H1 (cell line): ENCODE measurements around the gene CHI3L1. TPM values are rescaled to one million over a fixed set of nuclear protein-coding genes. Genes with fewer than 3 reads are reported as not detected.
A peak's percentile ranks its signal among the peaks of the same experiment; 100 is the strongest.

Experiments used
- CTCF ChIA-PET: fragments of 300-600 bp; sonication (Branson Sonifier 250); formaldehyde crosslinking; loops from one replicate; lab custom pipeline; 2021; ENCODE audit not compliant: partially characterized antibody; lab: Charles Lee
- POLR2A ChIA-PET: fragments of 300-600 bp; sonication (Branson Sonifier 250); formaldehyde crosslinking; loops from one replicate; lab custom pipeline; 2021; ENCODE audit warnings: inconsistent platforms; ENCODE audit not compliant: partially characterized antibody; lab: Charles Lee
- DNase-seq, 2 experiments: peaks; one replicate each; pipeline versions ENCODE4 v3.0.0 to v3.0.0-alpha.2; 2010 to 2022; ENCODE audit warnings: low spot score in 2 of 2, low read depth in 1 of 2, mixed read lengths in 1 of 2
- FAIRE-seq: peaks from 2 replicates; lab custom pipeline; 2011; peaks lifted over from hg19 to GRCh38; lab: Jason Lieb, UNC
- H2AFZ ChIP-seq: 2 replicates; pipeline ENCODE4 v1.8.1; 2012; ENCODE audit warnings: low read length, inconsistent platforms
- H2AK5ac ChIP-seq: 2 replicates; pipeline ENCODE4 v1.6.1; 2013; ENCODE audit warnings: low read depth, low read length
- H2BK120ac ChIP-seq: replicated peaks from 2 replicates; pipeline ENCODE3; 2013; ENCODE audit warnings: low read depth, low read length, inconsistent platforms
- H2BK12ac ChIP-seq: 2 replicates; pipeline ENCODE4 v1.6.1; 2013; ENCODE audit warnings: low read depth, low read length
- H2BK15ac ChIP-seq: 2 replicates; pipeline ENCODE4 v1.6.1; 2013; ENCODE audit warnings: low read length
- H2BK20ac ChIP-seq: 2 replicates; pipeline ENCODE4 v1.6.1; 2013; ENCODE audit warnings: low read length
- H2BK5ac ChIP-seq: 2 replicates; pipeline ENCODE4 v1.6.1; 2013; ENCODE audit warnings: low read depth, low read length
- H3K14ac ChIP-seq: 2 replicates; pipeline ENCODE4 v1.6.1; 2013; ENCODE audit warnings: inconsistent platforms; ENCODE audit not compliant: insufficient read length
- H3K18ac ChIP-seq: 2 replicates; pipeline ENCODE4 v1.6.1; 2013; ENCODE audit warnings: low read length; ENCODE audit errors: extremely low read depth
- H3K23ac ChIP-seq: 2 replicates; pipeline ENCODE4 v1.6.1; 2013; ENCODE audit warnings: inconsistent platforms; ENCODE audit not compliant: insufficient read length
- H3K23me2 ChIP-seq: 2 replicates; pipeline ENCODE4 v1.6.1; 2013; ENCODE audit warnings: low read depth, low read length
- H3K27ac ChIP-seq: 2 replicates; pipeline ENCODE4 v1.6.1; 2011; ENCODE audit warnings: low read depth, low read length, inconsistent platforms
- H3K27me3 ChIP-seq, 4 experiments: replicated peaks in 1 of 4; 1 replicate in 1 of 4; 2 replicates in 3 of 4; pipeline versions ENCODE4 v1.6.1 to v1.8.1; 2011 to 2013; ENCODE audit warnings: low read length in 3 of 4, mild to moderate bottlenecking in 3 of 4, inconsistent platforms in 2 of 4, mixed read lengths in 2 of 4, moderate library complexity in 1 of 4; ENCODE audit not compliant: control insufficient read depth in 3 of 4, insufficient read depth in 3 of 4; ENCODE audit errors: extremely low read depth in 1 of 4
- H3K36me3 ChIP-seq, 4 experiments: 2 replicates each; pipeline versions ENCODE4 v1.6.1 to v1.8.1; 2011 to 2013; ENCODE audit warnings: mild to moderate bottlenecking in 4 of 4, low read length in 3 of 4, moderate library complexity in 2 of 4, control low read depth in 1 of 4, inconsistent platforms in 1 of 4; ENCODE audit not compliant: insufficient read depth in 4 of 4, control insufficient read depth in 2 of 4
- H3K4ac ChIP-seq: replicated peaks from 2 replicates; pipeline ENCODE3; 2013; ENCODE audit warnings: low read length, low read depth, mixed read lengths, inconsistent platforms; ENCODE audit not compliant: insufficient read length
- H3K4me1 ChIP-seq, 4 experiments: replicated peaks in 1 of 4; 1 replicate in 1 of 4; 2 replicates in 3 of 4; pipeline versions ENCODE4 v1.6.1 to v1.8.1; 2011 to 2013; ENCODE audit warnings: low read length in 3 of 4, inconsistent platforms in 2 of 4, mixed read lengths in 1 of 4; ENCODE audit not compliant: insufficient read depth in 4 of 4, control insufficient read depth in 3 of 4
- H3K4me2 ChIP-seq, 2 experiments: 2 replicates each; pipeline versions ENCODE4 v1.6.1 to v1.8.1; 2011 to 2013; ENCODE audit warnings: low read depth in 2 of 2, low read length in 2 of 2, control low read depth in 1 of 2, inconsistent platforms in 1 of 2, mild to moderate bottlenecking in 1 of 2; ENCODE audit not compliant: insufficient read depth in 1 of 2
- H3K4me3 ChIP-seq, 4 experiments: fragments of 200-600, 300-600 bp in 1 of 4; sonication (generic), shearing (Covaris generic), sonication (Bioruptor Twin) in 1 of 4; 2 replicates each; pipeline versions ENCODE4 v1.5.1 to v1.8.1; 2011 to 2016; ENCODE audit warnings: low read length in 4 of 4, low read depth in 3 of 4, control low read depth in 2 of 4, inconsistent platforms in 2 of 4, mild to moderate bottlenecking in 2 of 4, mixed read lengths in 1 of 4, moderate library complexity in 1 of 4; ENCODE audit not compliant: insufficient read depth in 2 of 4; ENCODE audit errors: extremely low read depth in 1 of 4
- H3K56ac ChIP-seq: replicated peaks from 2 replicates; pipeline ENCODE3; 2013; ENCODE audit warnings: low read depth, mild to moderate bottlenecking, mixed read lengths, low read length, inconsistent platforms; ENCODE audit not compliant: insufficient read length
- H3K79me1 ChIP-seq: 2 replicates; pipeline ENCODE4 v1.6.1; 2013; ENCODE audit warnings: low read depth, low read length, control low read depth
- H3K79me2 ChIP-seq, 2 experiments: 2 replicates each; pipeline versions ENCODE4 v1.6.1 to v1.8.1; 2012 to 2013; ENCODE audit warnings: low read length in 2 of 2, mild to moderate bottlenecking in 2 of 2, inconsistent platforms in 1 of 2; ENCODE audit not compliant: insufficient read depth in 2 of 2, control insufficient read depth in 1 of 2
- H3K9ac ChIP-seq, 4 experiments: replicated peaks in 1 of 4; 1 replicate in 1 of 4; 2 replicates in 3 of 4; pipeline versions ENCODE4 v1.6.1 to v1.8.1; 2011 to 2013; ENCODE audit warnings: low read depth in 3 of 4, low read length in 3 of 4, control low read depth in 2 of 4, mild to moderate bottlenecking in 2 of 4, moderate library complexity in 2 of 4, inconsistent platforms in 1 of 4; ENCODE audit errors: extremely low read depth in 1 of 4
- H3K9me3 ChIP-seq, 2 experiments: 2 replicates each; pipeline versions ENCODE4 v1.6.1 to v1.8.1; 2012 to 2013; ENCODE audit warnings: mild to moderate bottlenecking in 2 of 2, moderate library complexity in 2 of 2, control low read depth in 1 of 2, inconsistent platforms in 1 of 2, low read depth in 1 of 2, low read length in 1 of 2, mixed read lengths in 1 of 2; ENCODE audit not compliant: insufficient read depth in 2 of 2
- H4K20me1 ChIP-seq, 2 experiments: replicated peaks in 1 of 2; 2 replicates each; pipeline versions ENCODE3 to v1.8.1; 2011 to 2013; ENCODE audit warnings: inconsistent platforms in 2 of 2, low read length in 2 of 2, mild to moderate bottlenecking in 1 of 2; ENCODE audit not compliant: insufficient read depth in 2 of 2, control insufficient read depth in 1 of 2
- H4K5ac ChIP-seq: 2 replicates; pipeline ENCODE4 v1.6.1; 2013; ENCODE audit warnings: low read length, low read depth, mixed read lengths, inconsistent platforms; ENCODE audit not compliant: insufficient read length
- H4K8ac ChIP-seq: 2 replicates; pipeline ENCODE4 v1.8.0; 2013; ENCODE audit warnings: mild to moderate bottlenecking, moderate library complexity, low read length, inconsistent platforms; ENCODE audit not compliant: insufficient read depth; ENCODE audit errors: extremely low read depth
- H4K91ac ChIP-seq: replicated peaks from 2 replicates; pipeline ENCODE3; 2013; ENCODE audit warnings: low read length, mixed read lengths, inconsistent platforms; ENCODE audit not compliant: insufficient read length
- ATF3 ChIP-seq: IDR thresholded peaks from 2 replicates; pipeline ENCODE4 v1.6.1; 2011; ENCODE audit warnings: low read depth, mild to moderate bottlenecking, low read length; ENCODE audit not compliant: insufficient read depth
- CEBPB ChIP-seq: IDR thresholded peaks from 2 replicates; pipeline ENCODE4 v1.6.1; 2012; ENCODE audit warnings: low read depth, low read length
- E2F6 ChIP-seq: IDR thresholded peaks from 2 replicates; pipeline ENCODE4 v1.6.1; 2012; ENCODE audit warnings: inconsistent platforms
- FOSL1 ChIP-seq: IDR thresholded peaks from 2 replicates; pipeline ENCODE4 v1.6.1; 2011; ENCODE audit warnings: mild to moderate bottlenecking, low read depth, low read length, moderate library complexity; ENCODE audit not compliant: insufficient read depth
- KDM1A ChIP-seq: fragments of 200-600, 300-600 bp; sonication (generic); IDR thresholded peaks from 2 replicates; pipeline ENCODE4 v1.7.1; 2016; ENCODE audit warnings: mild to moderate bottlenecking, low read length, borderline replicate concordance
- NRF1 ChIP-seq: IDR thresholded peaks from 2 replicates; pipeline ENCODE4 v1.6.1; 2011; ENCODE audit warnings: mild to moderate bottlenecking, low read depth, low read length, improper control_type of control experiment
- POLR2AphosphoS5 ChIP-seq: IDR thresholded peaks from 2 replicates; pipeline ENCODE4 v1.6.1; 2011; ENCODE audit warnings: low read depth, low read length
- SRF ChIP-seq: IDR thresholded peaks from 2 replicates; pipeline ENCODE4 v1.6.1; 2011; ENCODE audit warnings: mild to moderate bottlenecking, low read depth, low read length, moderate library complexity
- TCF12 ChIP-seq: IDR thresholded peaks from 2 replicates; pipeline ENCODE4 v1.6.1; 2011; ENCODE audit warnings: low read depth, mild to moderate bottlenecking, low read length
- ZNF274 ChIP-seq: IDR thresholded peaks from 2 replicates; pipeline ENCODE4 v1.7.0; 2012; ENCODE audit warnings: low read length, borderline replicate concordance; ENCODE audit errors: extremely low read depth
- WGBS, 2 experiments: shearing (Covaris generic) in 1 of 2; methylation state at CpG; one replicate each; pipeline versions ENCODE4 v1.1.6 to v1.1.7; 2013 to 2015; ENCODE audit warnings: low lambda C conversion rate in 2 of 2, mixed read lengths in 2 of 2, inconsistent platforms in 1 of 2, low coverage in 1 of 2, missing lambda C conversion rate in 1 of 2; ENCODE audit not compliant: insufficient replicate concordance in 2 of 2, insufficient coverage in 1 of 2, insufficient read length in 1 of 2; ENCODE audit errors: extremely low coverage in 1 of 2, missing lambda C conversion rate in 1 of 2; 5-methylcytosine and 5-hydroxymethylcytosine counted together
- polyA plus RNA-seq, 7 experiments: library from polyadenylated mRNA; depleted of rRNA in 3 of 7; stranded (reverse) in 5 of 7; unstranded in 2 of 7; fragments of >200 nt in 5 of 7; fragments of 200-250 nt in 2 of 7; gene quantifications; 1 replicate in 5 of 7; 2 replicates in 1 of 7; 4 replicates in 1 of 7; pipeline versions ENCODE4 v1.2.1 to v1.2.3, GENCODE V29; 2011 to 2013; ENCODE audit warnings: missing spikeins in 2 of 7, mixed read lengths in 2 of 7
- total RNA-seq: library from RNA; stranded (reverse); fragmentation: NEBNext Ultra II Directional; extraction: Animal tissue kit (Norgen Biotek cat#: 25700); gene quantifications from 2 replicates; pipeline ENCODE4 v1.2.1, GENCODE V29; 2021

Gene CHI3L1
- total and polyA plus RNA-seq, 2 of the 8 experiments (the other 6 are each of a cell fraction or from before 2014, with no cell fraction given) = 1.0 TPM; not detected in 1

DNA sequence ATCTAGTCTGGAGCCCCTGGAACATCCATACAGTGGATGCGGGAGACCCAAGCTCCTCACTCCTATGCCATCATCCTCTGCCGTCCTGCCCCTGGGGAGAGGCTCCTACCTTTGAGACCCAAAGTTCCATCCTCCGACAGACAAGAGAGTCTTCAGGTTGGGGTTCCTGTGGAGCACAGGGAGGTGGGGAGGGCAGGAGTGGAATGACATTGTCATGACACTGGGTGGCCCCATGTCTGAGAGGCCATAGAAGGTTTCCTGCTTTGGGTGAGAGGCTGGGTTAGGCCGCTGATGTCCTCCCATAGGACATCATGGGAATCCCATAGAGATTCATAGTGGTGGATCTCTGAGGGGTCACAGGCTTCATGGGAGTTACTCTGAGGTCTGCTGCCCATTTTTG, 2.0 kb downstream of the CHI3L1 start:
- no peak overlapping the region for H2BK12ac ChIP-seq
- no peak overlapping the region for H4K5ac ChIP-seq
- H3K36me3 ChIP-seq = no peaks in the 10 kb centered on the region
- no peak overlapping the region for H3K23ac ChIP-seq
- peak overlapping the region; percentile 46; the same call in 1 of the 2 replicates for H2BK15ac ChIP-seq
- peaks cover 6 to 17% (median 11%) of the 10 kb centered on the region in 4 experiments for H3K4me1 ChIP-seq
- H2BK20ac ChIP-seq = no peak overlapping the region
- FAIRE-seq (no peak), DNase-seq (no peak)
- no peak overlapping the region for H3K4me2 ChIP-seq
- ChIA-PET CTCF (interaction anchor here (0.6 to 6.1 kb wide), 8 partner anchors 12 to 145 kb away, joined by 3 to 64 read pairs (median 4); partner anchors contain the start of genes ADORA1 and MYBPH), POLR2A (no interaction called here)
- no peak overlapping the region for H3K18ac ChIP-seq
- 79% methylated on average over 3 of the region's 4 CpGs; no CpG with 5 or more reads in 1 of the 2 experiments for WGBS, 2 experiments
- TF ChIP-seq SRF (no peak), CEBPB (no peak), E2F6 (no peak), POLR2AphosphoS5 (no peak), NRF1 (no peak), ZNF274 (no peak), TCF12 (no peak), KDM1A (no peak), ATF3 (no peak), FOSL1 (no peak)
- H3K4me3 ChIP-seq = no peak overlapping the region
- H3K4ac ChIP-seq = no peak overlapping the region
- no peak overlapping the region for H2AFZ ChIP-seq
- no peak overlapping the region for H3K56ac ChIP-seq
- no peaks in the 10 kb centered on the region for H4K20me1 ChIP-seq
- H3K27me3 ChIP-seq = no peaks in the 10 kb centered on the region
- no peaks in the 10 kb centered on the region for H3K9me3 ChIP-seq
- no peak overlapping the region for H4K8ac ChIP-seq
- H3K79me1 ChIP-seq = no peaks in the 10 kb centered on the region
- H2BK120ac ChIP-seq = no peak overlapping the region
- H3K9ac ChIP-seq = no peak overlapping the region
- H3K14ac ChIP-seq = no peak overlapping the region
- no peak overlapping the region for H3K27ac ChIP-seq
- no peak overlapping the region for H2BK5ac ChIP-seq
- H4K91ac ChIP-seq = no peak overlapping the region
- H3K23me2 ChIP-seq = no peaks in the 10 kb centered on the region
- H3K79me2 ChIP-seq = no peaks in the 10 kb centered on the region
- H2AK5ac ChIP-seq = no peak overlapping the region
